ENCODE data around the gene CAPN14.

Gene CAPN14

DNA sequence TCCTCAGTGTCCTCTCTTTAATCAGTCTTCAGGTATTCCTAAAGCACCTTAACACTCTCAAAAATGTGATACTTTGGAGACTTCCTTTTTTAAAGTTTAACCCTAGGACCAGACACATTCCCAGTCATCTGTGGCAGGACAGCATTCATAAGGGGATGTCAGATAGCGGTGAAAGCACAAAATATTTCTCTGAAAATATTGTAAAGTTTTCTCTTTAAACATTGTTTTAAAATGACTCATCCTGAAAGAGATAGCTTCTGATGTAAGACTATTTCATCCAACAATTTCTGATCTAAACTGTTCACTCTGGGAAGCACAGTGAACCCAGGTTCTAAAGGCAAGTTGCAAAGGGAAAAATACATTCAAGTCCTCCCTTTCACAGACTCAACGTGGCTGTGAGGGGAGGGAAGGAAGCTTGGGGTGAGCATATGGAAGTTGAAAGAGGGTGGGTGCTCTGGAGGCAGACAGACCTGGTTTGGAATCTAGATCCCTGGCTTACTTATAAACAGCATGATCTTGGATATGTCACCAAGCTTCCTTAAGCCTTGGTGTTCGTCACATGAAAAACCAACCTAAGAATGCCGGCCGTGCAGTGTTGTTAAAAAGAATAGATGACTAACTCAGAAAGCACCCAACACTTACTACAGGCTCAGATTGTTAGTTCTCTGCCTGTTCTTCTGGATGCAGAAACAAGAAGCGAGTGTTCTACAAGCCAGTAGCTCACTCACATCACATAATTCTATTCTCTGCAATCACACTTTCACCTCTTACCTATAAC is 91.2 kb downstream of the CAPN14 start:
- Histone ChIP-seq H3K4me3 (ENCODE audit: low read depth, low read length) (no peak overlapping the region), H3K27ac (peak overlapping the region; percentile 57), H3K36me3 (replicated peaks) (no peaks in the 10 kb centered on the region), H3K27me3 (replicated peaks) (no peaks in the 10 kb centered on the region)
- TF ChIP-seq CTCF (IDR thresholded peaks at IDR 0.05; ENCODE audit: low read depth, low read length, missing control alignments): no peak
- in situ Hi-C loops (cut with HindIII; ENCODE audit: low pct_ligation_motif_present, low sequenced_read_pairs): no loop called here
- DNase-seq: peak; percentile 75

DNA sequence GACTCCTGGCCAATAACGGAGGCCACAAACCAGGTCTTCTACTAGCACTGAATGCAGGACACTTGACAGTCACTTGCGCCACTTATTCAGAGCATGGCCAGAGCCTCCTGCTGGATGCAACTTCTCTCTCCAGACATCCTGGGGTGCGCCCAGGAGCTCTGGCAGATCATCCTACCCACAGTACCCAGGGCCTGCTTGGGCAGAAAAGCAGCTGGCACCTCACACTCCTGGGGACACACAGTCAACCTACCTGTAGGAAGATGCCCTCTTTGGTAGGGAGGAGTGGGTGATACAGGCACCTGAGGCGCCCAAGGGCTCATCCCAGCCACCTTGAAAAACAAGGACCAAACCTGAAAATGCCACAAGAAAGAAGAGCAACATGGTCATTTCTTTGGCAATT is 92.4 kb downstream of the CAPN14 start:
- H3K4me3 ChIP-seq (ENCODE audit: low read depth, low read length): no peak overlapping the region
- no peak overlapping the region for H3K27ac ChIP-seq
- in situ Hi-C loops (cut with HindIII; ENCODE audit: low pct_ligation_motif_present, low sequenced_read_pairs): no loop called here
- no peak for TF ChIP-seq CTCF (IDR thresholded peaks at IDR 0.05; ENCODE audit: low read depth, low read length, missing control alignments)
- no peak for DNase-seq
- no peaks in the 10 kb centered on the region for H3K36me3 ChIP-seq (replicated peaks)
- H3K27me3 ChIP-seq (replicated peaks): no peaks in the 10 kb centered on the region
